ENCODE results near the gene CYRIA. TPM values are rescaled to one million over a fixed set of nuclear protein-coding genes. Genes with fewer than 3 reads are reported as not detected.

Gene CYRIA
- total RNA-seq, 2 experiments from 2014 or later: 1.3 TPM

DNA sequence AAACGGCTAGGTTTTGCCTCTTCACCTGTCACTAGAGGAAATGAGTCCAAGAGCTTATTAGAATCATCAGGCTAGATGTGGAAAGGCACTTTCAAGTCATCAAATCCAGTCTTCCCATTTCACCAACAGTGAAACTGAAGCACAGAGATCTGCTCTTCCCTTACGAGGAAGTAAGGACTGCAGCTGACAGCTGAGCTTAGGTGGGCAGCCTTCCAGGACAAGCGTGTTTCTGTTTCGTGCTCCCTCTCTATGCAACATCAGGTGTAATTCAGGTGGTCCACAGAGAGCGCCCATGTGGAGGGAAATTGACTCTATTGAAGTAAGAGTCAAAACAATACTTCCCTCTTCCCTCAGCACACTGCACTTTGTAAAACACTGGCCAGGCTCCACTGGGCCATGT, 5.5 kb downstream of the CYRIA start:
- ATAC-seq (ENCODE audit: poor library complexity): no peak

DNA sequence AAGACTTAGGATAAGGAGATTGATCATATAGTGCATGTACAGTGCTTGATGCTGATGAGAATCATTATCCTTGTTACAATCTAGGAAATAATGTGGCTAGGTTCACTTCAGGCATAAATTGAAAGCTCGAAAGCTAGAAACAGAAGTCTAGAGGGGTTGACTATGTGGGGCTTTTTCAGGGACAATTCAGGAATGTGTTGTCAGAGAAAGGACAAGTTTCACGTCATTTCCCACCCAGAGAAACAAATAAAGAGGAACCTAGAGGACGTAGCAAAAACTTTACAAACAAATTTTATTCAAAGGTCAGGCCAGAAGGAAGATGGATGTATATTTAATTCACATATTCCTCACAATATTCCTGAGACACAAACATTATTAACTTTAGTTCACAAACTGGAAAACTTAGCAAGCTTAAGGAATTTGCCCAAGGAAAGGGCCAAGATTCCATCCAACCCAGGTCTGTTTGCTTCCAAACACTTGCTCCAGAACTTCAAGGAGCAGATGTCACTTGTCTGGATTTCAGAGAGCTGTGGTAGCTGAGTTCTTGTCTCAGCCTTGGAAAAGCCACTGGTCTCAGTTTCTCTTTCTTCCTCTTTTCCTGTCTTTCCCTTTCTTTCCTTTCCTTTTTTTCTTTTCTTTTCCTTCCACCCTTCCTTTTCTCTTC, 7.4 kb downstream of the CYRIA start:
- ChIA-PET CTCF (no interaction called here), POLR2A (no interaction called here)
- Mint-ChIP-seq H3K9me3 (no peaks in the 10 kb centered on the region), H3K4me1 (ENCODE audit: low read depth) (no peaks in the 10 kb centered on the region), H3K27ac (no peak overlapping the region), H3K27me3 (peaks cover 29% of the 10 kb centered on the region), H3K36me3 (ENCODE audit: low read depth) (no peaks in the 10 kb centered on the region), H3K4me3 (no peak overlapping the region)
- H3K36me3 ChIP-seq (ENCODE audit: insufficient read depth, low read length): no peaks in the 10 kb centered on the region
- no peaks in the 10 kb centered on the region for H3K9me3 ChIP-seq (ENCODE audit: control insufficient read depth in 1 of 2, insufficient read depth in 1 of 2, low read length in 2 of 2)
- no peak overlapping the region for H3K4me3 ChIP-seq (ENCODE audit: low read length)
- TF ChIP-seq CTCF (IDR thresholded peaks at IDR 0.05): no peak
- intact Hi-C loops (cut with DNase I, micrococcal nuclease): no loop called here
- H3K27me3 ChIP-seq (ENCODE audit: control insufficient read depth in 1 of 2, insufficient read depth in 2 of 2, low read length in 2 of 2): peaks cover under 1 to 2% of the 10 kb centered on the region in 2 experiments
- no peak for ATAC-seq (ENCODE audit: poor library complexity)
- DNase-seq: peak in 2 of 14 experiments; percentile 42 to 53
- no peak overlapping the region for H3K27ac ChIP-seq (ENCODE audit: low read depth in 1 of 2, low read length in 2 of 2)
- H3K4me1 ChIP-seq (ENCODE audit: insufficient read depth, low read length): no peaks in the 10 kb centered on the region

More for the DNA sequence above, 5.5 kb downstream of the CYRIA start:
- POLR2A ChIA-PET: no interaction called here
- H3K4me3 ChIP-seq (ENCODE audit: low read length): no peak overlapping the region
- peaks cover 16% of the 10 kb centered on the region for H3K4me1 ChIP-seq (ENCODE audit: insufficient read depth, low read length)
- no peaks in the 10 kb centered on the region for H3K9me3 Mint-ChIP-seq
- intact Hi-C loops (cut with DNase I, micrococcal nuclease): no loop called here
- CTCF ChIA-PET: no interaction called here
- no peaks in the 10 kb centered on the region for H3K36me3 ChIP-seq (ENCODE audit: insufficient read depth, low read length)
- H3K27ac Mint-ChIP-seq: no peak overlapping the region
- DNase-seq: no peak
- no peak overlapping the region for H3K4me3 Mint-ChIP-seq
- H3K36me3 Mint-ChIP-seq (ENCODE audit: low read depth): no peaks in the 10 kb centered on the region
- H3K9me3 ChIP-seq (ENCODE audit: control insufficient read depth in 1 of 2, insufficient read depth in 1 of 2, low read length in 2 of 2): peaks cover 0 to 6% of the 10 kb centered on the region in 2 experiments
- H3K4me1 Mint-ChIP-seq (ENCODE audit: low read depth): peaks cover 12% of the 10 kb centered on the region
- H3K27ac ChIP-seq (ENCODE audit: low read depth in 1 of 2, low read length in 2 of 2): no peak overlapping the region
- H3K27me3 ChIP-seq (ENCODE audit: control insufficient read depth in 1 of 2, insufficient read depth in 2 of 2, low read length in 2 of 2): peaks cover 20% of the 10 kb centered on the region in 2 experiments
- TF ChIP-seq CTCF (IDR thresholded peaks at IDR 0.05): no peak
- peaks cover 48% of the 10 kb centered on the region for H3K27me3 Mint-ChIP-seq

- Mint-ChIP-seq H3K27ac (no peak overlapping the region), H3K9me3 (no peaks in the 10 kb centered on the region), H3K36me3 (ENCODE audit: low read depth) (no peaks in the 10 kb centered on the region), H3K4me3 (no peak overlapping the region), H3K27me3 (peaks cover 24% of the 10 kb centered on the region), H3K4me1 (ENCODE audit: low read depth) (no peaks in the 10 kb centered on the region)
- ATAC-seq (ENCODE audit: poor library complexity): no peak
- ChIA-PET CTCF (no interaction called here), POLR2A (no interaction called here)
- intact Hi-C loops (cut with DNase I, micrococcal nuclease): no loop called here
- H3K36me3 ChIP-seq (ENCODE audit: insufficient read depth, low read length): no peaks in the 10 kb centered on the region
- no peak overlapping the region for H3K27ac ChIP-seq (ENCODE audit: low read depth in 1 of 2, low read length in 2 of 2)
- no peak for TF ChIP-seq CTCF (IDR thresholded peaks at IDR 0.05)
- H3K9me3 ChIP-seq (ENCODE audit: control insufficient read depth in 1 of 2, insufficient read depth in 1 of 2, low read length in 2 of 2): no peaks in the 10 kb centered on the region
- DNase-seq: no peak
- H3K27me3 ChIP-seq (ENCODE audit: control insufficient read depth in 1 of 2, insufficient read depth in 2 of 2, low read length in 2 of 2): no peaks in the 10 kb centered on the region
- H3K4me3 ChIP-seq (ENCODE audit: low read length): no peak overlapping the region
- H3K4me1 ChIP-seq (ENCODE audit: insufficient read depth, low read length): no peaks in the 10 kb centered on the region
These were observed 8.0 kb downstream of the CYRIA start for GRCh38 chr2:16657671-16658070.

Data from CD4-positive, alpha-beta T cell (primary cell).